Skin epidermis (tissue), 12 donors: Measurements from ENCODE around the gene DGCR2.
"Not testable (repeated sequence)": the region's sequence is repeated elsewhere in the genome, so short reads cannot be mapped to it uniquely, and the experiment has no call there.

Experiments
- H3K27ac ChIP-seq, 21 experiments: fragments of 200-600 bp; sonication (generic) in 11 of 21; one replicate each; pipeline ENCODE4 v1.5.0; 2020; ENCODE audit warnings: mild to moderate bottlenecking in 3 of 21, inconsistent platforms in 2 of 21, moderate library complexity in 2 of 21
- H3K4me3 ChIP-seq, 7 experiments: fragments of 200-600 bp; sonication (generic) in 2 of 7; one replicate each; pipeline ENCODE4 v1.5.0; 2020; ENCODE audit warnings: inconsistent platforms in 2 of 7, mild to moderate bottlenecking in 2 of 7, moderate library complexity in 1 of 7

The DGCR2 gene

DNA sequence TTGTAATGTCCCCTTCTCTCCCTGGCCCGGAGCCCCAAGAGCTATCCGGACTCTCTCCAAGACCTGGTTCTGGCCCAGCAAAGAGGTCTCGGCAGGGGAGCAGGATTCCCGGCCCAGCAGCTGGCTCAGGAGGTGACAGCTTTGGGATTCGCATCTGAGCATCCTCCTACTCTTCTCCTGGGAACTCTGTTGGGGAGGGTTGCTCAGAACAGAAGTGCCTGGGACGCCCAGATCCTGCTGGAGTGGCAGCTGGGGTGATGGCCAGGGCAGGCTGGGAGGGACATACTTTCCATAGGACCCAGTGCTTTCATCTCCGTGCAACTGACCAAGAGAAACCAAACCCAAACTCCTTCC is 102.6 kb downstream of the DGCR2 start:
- Histone ChIP-seq H3K27ac (no peak overlapping the region), H3K4me3 (no peak overlapping the region)

DNA sequence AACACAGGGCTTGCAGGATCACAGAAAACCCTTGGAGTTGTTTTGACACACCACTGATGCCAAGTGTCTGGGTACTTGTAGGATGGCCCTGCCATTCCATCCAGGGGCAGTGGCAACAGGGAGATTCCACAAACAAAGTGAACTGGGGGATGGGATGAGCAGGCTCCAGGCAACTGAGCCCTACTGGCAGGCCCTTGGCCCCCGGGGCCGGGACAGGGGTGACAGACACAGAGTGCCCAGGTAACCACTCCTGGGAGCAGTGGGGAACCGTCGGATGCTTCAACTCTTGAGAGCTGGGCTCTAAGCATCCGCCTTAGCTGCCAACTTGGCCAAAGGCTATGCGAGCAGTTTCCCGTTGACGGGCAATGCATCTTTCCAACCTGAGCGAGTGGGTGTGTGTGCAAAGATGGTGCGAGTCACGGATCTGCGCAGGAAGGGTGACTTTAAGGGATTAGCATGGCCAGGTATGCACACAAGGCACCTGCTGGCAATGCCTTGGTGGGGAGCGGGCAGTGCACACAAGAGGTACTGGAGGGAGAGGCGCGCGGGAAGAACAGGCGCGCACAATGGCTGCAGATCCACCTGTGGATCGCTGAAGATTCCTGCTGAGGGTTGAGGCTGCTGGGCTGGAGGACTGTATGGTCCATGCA is 103.1 kb downstream of the DGCR2 start:
- Histone ChIP-seq H3K4me3 (no peak overlapping the region), H3K27ac (no peak overlapping the region)

DNA sequence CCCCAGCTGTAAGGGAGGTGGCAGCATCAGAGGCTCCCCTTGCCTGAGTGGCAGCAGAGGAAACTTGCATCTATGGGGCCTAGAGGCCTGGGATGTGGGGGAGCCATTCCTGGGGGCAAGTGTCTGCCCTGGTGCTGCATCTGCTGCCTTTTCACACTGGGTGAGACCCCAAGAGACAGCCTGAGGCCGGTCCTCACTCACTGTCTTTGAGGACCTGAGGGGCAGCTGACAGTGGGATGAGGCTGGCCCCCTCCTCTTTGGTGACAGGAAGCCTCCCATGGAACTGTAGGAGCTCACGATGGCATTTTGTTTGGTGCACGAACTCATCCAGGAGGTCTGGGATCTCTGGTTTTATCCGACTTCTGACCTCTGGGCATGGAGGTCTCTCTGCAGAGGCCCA is 104.0 kb downstream of the DGCR2 start:
- H3K27ac ChIP-seq = no peak overlapping the region
- H3K4me3 ChIP-seq = no peak overlapping the region

DNA sequence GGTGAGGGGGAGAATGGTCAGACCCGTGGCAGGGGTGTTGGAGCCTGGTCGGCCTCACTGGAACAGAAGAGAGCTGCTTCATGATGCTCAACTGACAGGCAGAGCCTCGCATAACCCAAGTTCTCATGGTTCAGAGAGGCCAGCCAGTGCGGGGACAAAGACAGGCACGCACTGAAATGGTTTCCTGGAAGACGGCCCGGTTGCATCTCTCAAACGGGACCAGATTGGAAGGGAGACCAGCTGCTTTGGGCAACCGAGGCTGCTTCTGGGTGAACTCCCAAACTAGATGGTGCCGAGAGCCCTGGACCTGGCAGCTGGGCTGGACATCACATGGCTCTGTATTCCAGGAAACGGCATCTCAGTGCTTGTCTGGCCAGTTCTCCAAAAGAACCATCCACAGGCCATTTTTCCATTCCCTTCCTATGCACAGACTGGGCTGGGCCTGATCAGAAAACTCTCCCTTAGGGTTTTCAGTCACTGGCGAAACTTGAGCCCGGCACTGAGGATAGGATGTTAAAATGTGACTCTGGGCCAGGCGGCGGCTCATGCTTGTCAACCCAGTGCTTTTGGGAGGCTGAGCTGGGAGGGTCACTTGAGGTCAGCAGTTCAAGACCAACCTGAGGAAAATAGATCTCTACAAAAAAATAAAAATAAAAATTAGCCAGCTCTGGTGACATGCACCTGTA is 106.0 kb downstream of the DGCR2 start:
- no peak overlapping the region for H3K27ac ChIP-seq
- no peak overlapping the region for H3K4me3 ChIP-seq

DNA sequence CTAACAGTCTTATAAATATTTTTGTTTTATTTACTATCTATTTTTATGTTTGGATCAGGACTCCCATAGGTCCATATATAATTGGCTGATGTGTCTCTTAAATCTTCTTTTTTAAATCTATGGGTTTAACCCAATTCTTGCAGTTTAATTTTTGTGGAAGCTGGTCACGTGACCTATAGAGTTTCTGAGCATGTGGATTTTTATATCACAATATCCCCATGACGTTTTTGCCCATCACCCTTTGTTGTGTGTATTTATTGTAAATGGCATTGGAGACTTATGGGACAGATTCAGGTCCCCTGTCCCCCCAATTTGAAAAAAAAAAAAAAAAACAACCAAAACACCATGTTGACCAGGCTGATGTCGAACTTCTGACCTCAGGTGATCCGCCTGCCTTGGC is 107.3 kb downstream of the DGCR2 start:
- H3K27ac ChIP-seq = no peak overlapping the region
- no peak overlapping the region for H3K4me3 ChIP-seq

DNA sequence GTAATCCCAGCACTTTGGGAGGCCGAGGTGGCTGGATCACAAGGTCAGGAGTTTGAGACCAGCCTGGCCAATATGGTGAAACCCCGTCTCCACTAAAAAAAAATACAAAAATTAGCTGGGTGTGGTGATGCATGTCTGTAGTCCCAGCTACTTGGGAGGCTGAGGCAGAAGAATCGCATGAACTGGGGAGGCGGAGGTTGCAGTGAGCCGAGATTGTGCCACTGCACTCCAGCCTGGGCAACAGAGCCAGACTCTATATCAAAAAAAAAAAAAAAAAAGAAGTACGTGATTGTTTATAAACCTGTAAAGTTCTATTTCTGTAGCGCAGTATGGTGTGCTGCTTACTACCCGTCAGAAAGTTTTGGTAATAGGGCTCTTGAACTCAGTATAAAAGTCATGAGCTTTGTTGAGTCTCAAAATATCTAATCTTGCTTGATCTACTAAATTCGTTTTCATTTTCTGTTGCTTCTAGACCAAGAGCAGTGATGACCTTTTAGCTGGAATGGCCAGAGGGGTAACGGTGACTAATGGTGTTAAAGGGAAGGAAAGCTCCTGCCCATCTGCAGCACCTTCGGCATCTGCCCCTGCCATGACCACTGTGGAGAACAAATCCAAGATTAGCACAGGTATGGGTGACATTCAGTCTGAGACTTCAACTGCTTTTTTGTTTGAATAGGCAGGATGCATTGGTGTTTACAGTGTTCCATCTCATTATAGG is 108.2 kb downstream of the DGCR2 start:
- H3K4me3 ChIP-seq, H3K27ac ChIP-seq: not testable (repeated sequence)

DNA sequence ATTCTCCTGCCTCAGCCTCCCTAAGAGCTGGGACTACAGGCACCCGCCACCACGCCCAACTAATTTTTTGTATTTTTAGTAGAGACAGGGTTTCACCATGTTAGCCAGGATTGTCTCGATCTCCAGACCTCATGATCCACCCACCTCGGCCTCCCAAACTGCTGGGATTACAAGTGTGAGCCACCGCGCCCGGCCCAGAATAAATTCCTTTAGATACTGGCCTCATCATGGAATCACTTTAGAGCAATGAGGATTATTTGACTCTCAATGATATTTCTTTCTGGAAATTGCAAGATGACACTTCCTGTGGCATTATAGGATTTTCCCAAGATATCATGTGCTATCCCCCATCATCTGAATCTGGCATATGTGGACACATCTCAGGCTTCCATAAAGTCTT is 108.8 kb downstream of the DGCR2 start:
- H3K4me3 ChIP-seq, H3K27ac ChIP-seq: not testable (repeated sequence)

DNA sequence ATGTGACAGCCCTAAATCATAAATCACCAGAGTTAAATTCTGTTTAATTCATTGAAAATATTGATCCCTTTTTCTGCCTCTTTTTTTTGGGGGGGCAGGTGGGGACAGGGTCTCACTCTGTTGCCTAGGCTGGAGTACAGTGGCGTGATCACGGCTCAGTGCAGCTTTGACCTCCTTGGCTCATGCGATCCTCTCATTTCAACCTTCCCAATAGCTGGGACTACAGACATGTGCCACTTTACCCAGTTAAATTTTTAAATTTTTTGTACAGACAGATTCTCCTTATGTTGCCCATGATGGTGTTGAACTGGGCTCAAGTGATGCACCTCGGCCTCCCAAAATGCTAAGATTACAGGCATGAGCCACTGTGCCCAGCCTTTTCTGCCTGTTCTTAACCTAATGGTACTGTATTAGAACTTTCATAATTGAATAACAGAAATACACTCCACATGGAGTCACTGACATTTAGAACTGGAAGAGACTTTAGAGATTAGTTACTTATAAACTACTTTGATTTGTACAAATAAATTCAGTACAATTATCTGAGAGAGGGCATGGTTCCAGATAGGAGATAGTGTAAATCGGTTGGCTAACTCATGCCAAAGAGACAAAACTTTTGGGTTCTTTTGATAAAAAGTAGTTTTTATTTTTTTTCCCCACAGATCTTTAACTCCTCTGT is 109.8 kb downstream of the DGCR2 start:
- Histone ChIP-seq H3K27ac (no peak overlapping the region), H3K4me3 (no peak overlapping the region)

DNA sequence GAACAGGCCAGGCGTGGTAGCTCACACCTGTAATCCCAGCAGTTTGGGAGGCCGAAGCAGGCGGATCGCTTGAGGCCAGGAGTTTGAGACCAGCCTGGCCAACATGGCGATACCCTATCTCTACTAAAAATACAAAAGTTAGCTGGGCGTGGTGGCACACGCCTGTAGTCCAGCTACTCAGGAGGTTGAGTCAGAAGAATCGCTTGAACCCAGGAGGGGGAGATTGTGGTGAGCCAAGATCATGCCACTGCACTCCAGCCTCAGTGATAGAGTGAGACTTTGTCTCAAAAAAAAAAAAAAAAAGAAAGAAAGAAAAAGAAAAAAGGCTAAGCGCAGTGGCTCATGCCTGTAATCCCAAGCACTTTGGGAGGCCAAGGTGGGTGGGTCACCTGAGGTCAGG is 110.6 kb downstream of the DGCR2 start:
- not testable (repeated sequence) for H3K27ac ChIP-seq, H3K4me3 ChIP-seq

DNA sequence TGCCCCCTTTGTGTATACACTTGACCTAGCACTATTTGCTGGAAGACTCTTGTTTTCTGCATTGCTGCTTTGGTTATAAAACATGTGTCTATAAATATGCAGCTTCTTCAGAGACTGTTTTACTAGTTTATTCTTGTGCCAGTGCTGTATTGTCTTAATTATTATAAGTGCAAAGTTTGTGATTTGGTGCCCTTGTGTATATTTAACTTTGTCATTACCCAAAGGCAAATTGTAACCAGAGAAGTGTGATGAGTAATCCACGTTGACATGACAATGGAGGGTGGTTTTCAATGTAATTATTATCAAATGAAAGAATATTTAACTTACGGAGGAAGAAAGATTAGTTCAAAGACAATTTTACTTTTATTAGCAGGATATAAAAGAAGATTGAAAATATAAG is 111.1 kb downstream of the DGCR2 start:
- Histone ChIP-seq H3K4me3 (no peak overlapping the region), H3K27ac (no peak overlapping the region)

DNA sequence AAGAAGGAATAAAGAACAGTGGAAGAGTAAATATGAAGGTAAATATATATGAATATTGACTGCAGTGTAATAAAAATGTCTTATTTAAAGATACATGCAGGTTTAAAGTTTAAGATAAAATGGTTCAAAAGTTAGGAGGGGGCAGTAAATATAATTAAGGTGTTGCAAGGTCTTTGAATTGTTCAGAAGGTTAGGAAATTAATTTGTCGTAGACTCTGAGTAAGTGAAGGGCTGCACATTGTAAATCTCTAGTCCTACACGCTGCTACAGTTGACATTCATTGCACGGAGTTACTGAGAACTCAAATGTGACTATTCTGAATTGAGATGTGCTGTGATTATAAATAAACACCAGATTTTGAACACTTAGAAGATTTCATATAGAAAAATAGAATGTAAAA is 116.3 kb downstream of the DGCR2 start:
- Histone ChIP-seq H3K4me3 (no peak overlapping the region), H3K27ac (no peak overlapping the region)

DNA sequence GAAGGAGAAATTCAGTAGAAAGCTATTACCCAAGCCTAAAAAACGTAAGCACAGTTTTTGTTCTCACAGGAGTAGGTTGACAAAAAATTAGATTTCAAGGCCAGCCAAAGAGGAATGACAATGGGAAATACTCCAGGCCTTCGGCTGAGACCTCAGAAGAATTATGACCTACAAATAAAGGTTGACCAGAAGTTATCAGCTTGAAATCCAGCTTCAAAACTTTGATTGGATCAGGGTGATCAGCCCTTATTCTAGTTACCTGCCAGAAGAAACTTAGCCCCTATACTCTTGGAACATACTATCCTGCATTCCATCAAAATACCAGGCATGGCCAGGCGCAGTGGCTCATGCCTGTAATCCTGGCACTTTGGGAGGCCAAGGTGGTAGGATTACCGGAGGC is 117.7 kb downstream of the DGCR2 start:
- Histone ChIP-seq H3K27ac (no peak overlapping the region), H3K4me3 (no peak overlapping the region)

DNA sequence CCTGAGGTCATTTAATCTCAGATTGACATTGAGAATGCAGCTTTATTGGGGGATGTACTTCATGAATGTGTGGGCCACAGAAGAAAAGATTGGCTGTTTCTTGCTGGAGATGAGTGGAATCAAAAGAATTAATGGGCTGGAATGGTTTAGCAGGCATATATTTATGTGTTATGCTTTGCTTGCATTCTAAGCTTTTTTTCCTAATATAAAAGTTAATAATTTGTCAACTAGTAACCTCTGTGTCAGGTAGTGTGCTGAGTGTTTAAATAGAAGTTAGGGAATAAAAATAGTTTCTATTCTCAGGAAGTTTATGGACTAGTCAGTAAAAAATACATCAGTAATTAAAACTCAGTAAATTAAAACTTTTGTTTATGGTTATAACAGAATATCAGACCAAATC is 118.7 kb downstream of the DGCR2 start:
- Histone ChIP-seq H3K27ac (no peak overlapping the region), H3K4me3 (no peak overlapping the region)

DNA sequence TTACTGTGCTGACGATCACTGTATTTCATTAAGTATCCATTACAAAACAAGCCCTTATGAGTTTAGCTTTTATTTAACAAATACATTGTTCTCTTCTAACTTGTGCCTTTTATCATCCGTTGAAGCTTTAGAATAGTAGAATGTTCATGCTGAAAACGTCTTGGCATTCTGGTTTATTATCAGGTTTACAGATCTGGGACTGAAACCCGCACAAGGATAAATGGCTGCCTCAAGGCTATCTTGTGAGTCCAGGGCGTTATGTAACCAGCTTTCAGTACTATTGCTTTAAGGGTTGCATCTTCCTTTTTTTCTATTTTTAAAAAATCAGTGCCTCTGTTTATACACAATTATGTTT is 119.6 kb downstream of the DGCR2 start:
- Histone ChIP-seq H3K4me3 (no peak overlapping the region), H3K27ac (no peak overlapping the region)

DNA sequence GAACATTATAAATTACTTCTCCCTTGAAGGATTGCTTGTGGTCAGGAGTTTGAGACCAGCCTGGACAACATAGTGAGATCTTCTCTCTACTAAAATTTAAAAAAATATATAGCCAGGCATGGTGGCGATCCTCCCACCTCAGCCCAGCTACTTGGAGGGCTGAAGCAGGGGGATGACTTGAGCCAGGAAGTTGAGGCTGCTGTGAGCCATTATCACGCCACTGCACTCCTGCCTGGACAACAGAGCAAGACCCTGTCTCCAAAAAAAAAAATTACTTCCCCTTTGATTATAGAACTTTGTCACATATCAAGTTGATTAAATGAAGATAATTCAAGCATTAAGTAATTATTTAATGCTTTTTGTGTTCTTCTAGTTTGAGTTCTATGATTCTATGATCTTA is 121.0 kb downstream of the DGCR2 start:
- Histone ChIP-seq H3K27ac (no peak overlapping the region), H3K4me3 (no peak overlapping the region)

DNA sequence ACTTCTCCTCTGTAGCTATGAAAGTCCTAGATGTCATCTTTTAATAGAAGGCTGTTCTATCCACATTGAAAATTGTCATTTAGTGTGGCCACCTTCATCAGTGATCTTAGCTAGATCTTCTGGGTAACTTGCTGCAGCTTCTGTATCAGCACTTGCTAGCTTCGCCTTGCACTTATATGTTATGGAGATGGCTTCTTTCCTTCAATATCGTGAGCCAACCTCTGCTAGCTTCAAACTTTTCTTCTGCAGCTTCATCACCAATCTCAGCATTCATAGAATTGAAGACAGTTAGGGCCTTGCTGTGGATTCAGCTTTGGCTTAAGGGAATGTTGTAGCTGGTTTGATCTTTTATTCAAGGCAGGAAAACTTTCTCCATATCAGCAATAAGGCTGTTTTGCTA is 122.1 kb downstream of the DGCR2 start:
- H3K27ac ChIP-seq = not testable (repeated sequence)

DNA sequence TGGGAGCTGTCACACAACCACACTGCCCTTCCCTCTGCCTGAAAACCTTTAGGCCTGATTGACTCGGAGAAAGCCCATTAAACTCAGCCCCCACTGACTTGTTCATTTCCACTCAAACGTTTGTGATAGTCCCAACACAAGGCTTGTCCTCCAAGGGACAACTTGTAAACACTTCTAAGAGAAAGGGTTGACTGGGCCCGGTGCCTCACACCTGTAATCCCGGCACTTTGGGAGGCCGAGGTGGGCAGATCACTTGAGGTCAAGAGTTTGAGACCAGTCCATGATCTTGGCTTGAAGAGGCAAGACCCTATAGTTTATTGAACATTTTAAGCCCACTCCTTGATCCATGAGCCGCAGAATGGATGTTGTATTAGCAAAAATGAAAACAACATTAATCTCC is 122.8 kb downstream of the DGCR2 start:
- Histone ChIP-seq H3K4me3 (no peak overlapping the region), H3K27ac (no peak overlapping the region)

More for the DNA sequence above, 122.1 kb downstream of the DGCR2 start:
- not testable (repeated sequence) for H3K4me3 ChIP-seq

DNA sequence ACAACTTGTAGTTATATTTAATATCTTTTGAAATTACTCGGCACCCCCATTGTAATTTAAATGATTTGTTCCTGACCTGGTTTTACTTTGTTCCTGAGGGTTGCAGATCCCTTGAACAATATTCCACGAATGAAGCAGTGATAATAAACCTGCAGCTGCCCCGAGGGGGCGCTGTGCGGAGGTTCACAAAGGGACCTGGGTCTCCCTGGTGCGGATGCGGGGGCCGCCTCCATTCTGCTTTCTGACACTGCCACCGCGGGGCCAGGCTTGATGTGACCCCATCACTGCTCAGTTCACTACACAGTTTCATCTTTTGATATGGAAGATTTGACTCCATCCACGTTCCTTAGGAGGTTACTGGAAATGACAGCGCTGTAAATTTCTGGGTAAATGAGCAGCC is 123.2 kb downstream of the DGCR2 start:
- H3K4me3 ChIP-seq = no peak overlapping the region

DNA sequence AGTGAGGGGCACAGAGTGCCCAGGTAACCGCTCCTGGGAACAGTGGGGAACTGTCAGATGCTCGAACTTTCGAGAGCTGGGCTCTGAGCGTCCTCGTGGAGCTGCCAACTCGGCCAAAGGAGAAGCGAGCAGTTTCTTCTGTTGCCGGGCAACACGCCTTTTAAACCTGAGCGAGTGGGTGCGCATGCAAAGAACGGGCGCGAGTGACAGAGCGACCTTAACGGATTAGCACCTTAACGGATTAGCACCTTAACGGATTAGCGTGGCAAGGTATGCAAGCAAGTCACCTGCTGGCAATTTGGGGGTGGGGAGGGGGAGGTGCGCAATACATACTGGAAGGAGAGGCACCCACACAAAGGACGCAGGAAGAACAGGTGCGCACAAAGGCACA is 124.3 kb downstream of the DGCR2 start:
- Histone ChIP-seq H3K4me3 (no peak overlapping the region), H3K27ac (no peak overlapping the region)

More for the DNA sequence above, 123.2 kb downstream of the DGCR2 start:
- H3K27ac ChIP-seq = no peak overlapping the region

DNA sequence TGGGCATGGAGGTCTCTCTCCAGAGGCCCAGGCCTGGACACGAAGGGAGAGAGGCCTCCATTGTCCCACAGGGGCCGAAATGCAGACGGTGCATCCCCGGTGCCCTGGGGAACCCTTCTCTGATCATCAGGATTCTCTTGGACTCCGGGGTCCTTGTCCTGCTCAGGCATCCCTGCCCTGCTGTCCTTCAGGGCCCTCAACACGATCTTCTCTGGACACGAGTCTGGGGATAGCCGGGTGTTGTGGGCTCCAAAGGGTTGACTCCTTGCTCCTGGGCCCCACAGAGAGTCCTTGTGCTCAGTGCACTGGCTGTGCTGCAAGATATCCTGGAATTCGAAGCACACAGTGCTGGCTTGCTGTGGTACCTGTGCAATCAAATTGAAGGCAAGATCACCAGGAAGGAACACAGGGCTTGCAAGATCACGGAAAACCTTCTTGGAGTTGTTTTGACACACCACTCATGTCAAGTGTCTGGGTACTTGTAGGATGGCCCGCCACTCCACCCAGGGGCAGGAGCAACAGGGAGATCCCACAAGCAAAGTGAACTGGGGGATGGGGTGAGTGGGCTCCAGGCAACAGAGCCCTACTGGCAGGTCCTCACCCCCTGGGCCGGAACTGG is 124.8 kb downstream of the DGCR2 start:
- Histone ChIP-seq H3K27ac (no peak overlapping the region), H3K4me3 (no peak overlapping the region)
